Measurements from ENCODE around the gene ALPL.

- no peak for TF ChIP-seq POLR2AphosphoS5 (IDR thresholded peaks at IDR 0.05)
- TF ChIP-seq EP300 (conservative IDR thresholded peaks at IDR 0.05; ENCODE audit: poor library complexity, severe bottlenecking) = no peak
- no peak for TF ChIP-seq CTCF (IDR thresholded peaks at IDR 0.05; ENCODE audit: poor library complexity, severe bottlenecking)
- TF ChIP-seq EZH2 (IDR thresholded peaks at IDR 0.05; ENCODE audit: borderline replicate concordance, insufficient read depth, low read length, poor library complexity, severe bottlenecking) = no peak
- TF ChIP-seq, protein P1, sequence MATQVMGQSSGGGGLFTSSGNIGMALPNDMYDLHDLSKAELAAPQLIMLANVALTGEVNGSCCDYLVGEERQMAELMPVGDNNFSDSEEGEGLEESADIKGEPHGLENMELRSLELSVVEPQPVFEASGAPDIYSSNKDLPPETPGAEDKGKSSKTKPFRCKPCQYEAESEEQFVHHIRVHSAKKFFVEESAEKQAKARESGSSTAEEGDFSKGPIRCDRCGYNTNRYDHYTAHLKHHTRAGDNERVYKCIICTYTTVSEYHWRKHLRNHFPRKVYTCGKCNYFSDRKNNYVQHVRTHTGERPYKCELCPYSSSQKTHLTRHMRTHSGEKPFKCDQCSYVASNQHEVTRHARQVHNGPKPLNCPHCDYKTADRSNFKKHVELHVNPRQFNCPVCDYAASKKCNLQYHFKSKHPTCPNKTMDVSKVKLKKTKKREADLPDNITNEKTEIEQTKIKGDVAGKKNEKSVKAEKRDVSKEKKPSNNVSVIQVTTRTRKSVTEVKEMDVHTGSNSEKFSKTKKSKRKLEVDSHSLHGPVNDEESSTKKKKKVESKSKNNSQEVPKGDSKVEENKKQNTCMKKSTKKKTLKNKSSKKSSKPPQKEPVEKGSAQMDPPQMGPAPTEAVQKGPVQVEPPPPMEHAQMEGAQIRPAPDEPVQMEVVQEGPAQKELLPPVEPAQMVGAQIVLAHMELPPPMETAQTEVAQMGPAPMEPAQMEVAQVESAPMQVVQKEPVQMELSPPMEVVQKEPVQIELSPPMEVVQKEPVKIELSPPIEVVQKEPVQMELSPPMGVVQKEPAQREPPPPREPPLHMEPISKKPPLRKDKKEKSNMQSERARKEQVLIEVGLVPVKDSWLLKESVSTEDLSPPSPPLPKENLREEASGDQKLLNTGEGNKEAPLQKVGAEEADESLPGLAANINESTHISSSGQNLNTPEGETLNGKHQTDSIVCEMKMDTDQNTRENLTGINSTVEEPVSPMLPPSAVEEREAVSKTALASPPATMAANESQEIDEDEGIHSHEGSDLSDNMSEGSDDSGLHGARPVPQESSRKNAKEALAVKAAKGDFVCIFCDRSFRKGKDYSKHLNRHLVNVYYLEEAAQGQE (IDR thresholded peaks at IDR 0.05; ENCODE audit: borderline replicate concordance) = no peak
- no peak for TF ChIP-seq MXI1 (conservative IDR thresholded peaks at IDR 0.05; ENCODE audit: poor library complexity, severe bottlenecking)
These were observed 87.0 kb downstream of the ALPL start for GRCh38 chr1:21596174-21596573.

Measured in neural cell (in vitro differentiated cells).